ENCODE measurements around the gene PTPRF.

Gene PTPRF

GRCh38 chr1:43506233-43506632, 24.4 kb upstream of the PTPRF start:
- Histone ChIP-seq H3K4me1 (ENCODE audit: insufficient read depth, low read length) (no peaks in the 10 kb centered on the region), H2AFZ (ENCODE audit: low read depth, low read length) (no peak overlapping the region), H3K27me3 (ENCODE audit: insufficient read depth, low read length) (peaks cover 12% of the 10 kb centered on the region), H3K36me3 (ENCODE audit: insufficient read depth, low read length) (no peaks in the 10 kb centered on the region), H3K9me3 (ENCODE audit: low read length) (peaks cover under 1% of the 10 kb centered on the region), H3K4me3 (ENCODE audit: low read length) (no peak overlapping the region)

GRCh38 chr1:43507296-43508295, 23.1 kb upstream of the PTPRF start:
- H2AFZ ChIP-seq (ENCODE audit: low read depth, low read length) = no peak overlapping the region
- no peaks in the 10 kb centered on the region for H3K4me1 ChIP-seq (ENCODE audit: insufficient read depth, low read length)
- no peaks in the 10 kb centered on the region for H3K36me3 ChIP-seq (ENCODE audit: insufficient read depth, low read length)
- no peak overlapping the region for H3K4me3 ChIP-seq (ENCODE audit: low read length)
- peaks cover 12% of the 10 kb centered on the region for H3K27me3 ChIP-seq (ENCODE audit: insufficient read depth, low read length)
- H3K9me3 ChIP-seq (ENCODE audit: low read length) = peaks cover 4% of the 10 kb centered on the region

- Histone ChIP-seq H3K36me3 (ENCODE audit: insufficient read depth, low read length) (no peaks in the 10 kb centered on the region), H3K4me3 (ENCODE audit: low read length) (no peak overlapping the region), H3K9me3 (ENCODE audit: low read length) (peaks cover 4% of the 10 kb centered on the region), H2AFZ (ENCODE audit: low read depth, low read length) (no peak overlapping the region), H3K27me3 (ENCODE audit: insufficient read depth, low read length) (peaks cover 13% of the 10 kb centered on the region), H3K4me1 (ENCODE audit: insufficient read depth, low read length) (no peaks in the 10 kb centered on the region)
Measured at GRCh38 chr1:43509007-43509739, 21.5 kb upstream of the PTPRF start.

GRCh38 chr1:43509740-43510375, 20.8 kb upstream of the PTPRF start:
- H3K4me1 ChIP-seq (ENCODE audit: insufficient read depth, low read length) = no peaks in the 10 kb centered on the region
- peaks cover 4% of the 10 kb centered on the region for H3K9me3 ChIP-seq (ENCODE audit: low read length)
- H3K4me3 ChIP-seq (ENCODE audit: low read length) = no peak overlapping the region
- H3K36me3 ChIP-seq (ENCODE audit: insufficient read depth, low read length) = no peaks in the 10 kb centered on the region
- H3K27me3 ChIP-seq (ENCODE audit: insufficient read depth, low read length) = peaks cover 16% of the 10 kb centered on the region
- no peak overlapping the region for H2AFZ ChIP-seq (ENCODE audit: low read depth, low read length)

GRCh38 chr1:43510621-43511020, 20.1 kb upstream of the PTPRF start:
- no peak overlapping the region for H3K4me3 ChIP-seq (ENCODE audit: low read length)
- no peaks in the 10 kb centered on the region for H3K4me1 ChIP-seq (ENCODE audit: insufficient read depth, low read length)
- no peak overlapping the region for H2AFZ ChIP-seq (ENCODE audit: low read depth, low read length)
- peaks cover 12% of the 10 kb centered on the region for H3K27me3 ChIP-seq (ENCODE audit: insufficient read depth, low read length)
- H3K9me3 ChIP-seq (ENCODE audit: low read length) = peaks cover 4% of the 10 kb centered on the region
- no peaks in the 10 kb centered on the region for H3K36me3 ChIP-seq (ENCODE audit: insufficient read depth, low read length)

- Histone ChIP-seq H3K36me3 (ENCODE audit: insufficient read depth, low read length) (no peaks in the 10 kb centered on the region), H3K27me3 (ENCODE audit: insufficient read depth, low read length) (peaks cover 9% of the 10 kb centered on the region), H3K9me3 (ENCODE audit: low read length) (peaks cover 4% of the 10 kb centered on the region), H3K4me3 (ENCODE audit: low read length) (no peak overlapping the region), H3K4me1 (ENCODE audit: insufficient read depth, low read length) (no peaks in the 10 kb centered on the region), H2AFZ (ENCODE audit: low read depth, low read length) (no peak overlapping the region)
Measured at GRCh38 chr1:43511394-43511793, 19.3 kb upstream of the PTPRF start.

- H3K4me3 ChIP-seq (ENCODE audit: low read length) = no peak overlapping the region
- no peaks in the 10 kb centered on the region for H3K36me3 ChIP-seq (ENCODE audit: insufficient read depth, low read length)
Measured at GRCh38 chr1:43512133-43512532, 18.6 kb upstream of the PTPRF start.

GRCh38 chr1:43512681-43513080, 18.0 kb upstream of the PTPRF start:
- Histone ChIP-seq H3K9me3 (ENCODE audit: low read length) (peaks cover 4% of the 10 kb centered on the region), H2AFZ (ENCODE audit: low read depth, low read length) (no peak overlapping the region), H3K36me3 (ENCODE audit: insufficient read depth, low read length) (no peaks in the 10 kb centered on the region), H3K4me3 (ENCODE audit: low read length) (no peak overlapping the region), H3K27me3 (ENCODE audit: insufficient read depth, low read length) (peaks cover 4% of the 10 kb centered on the region), H3K4me1 (ENCODE audit: insufficient read depth, low read length) (no peaks in the 10 kb centered on the region)

More at GRCh38 chr1:43512133-43512532, 18.6 kb upstream of the PTPRF start:
- no peaks in the 10 kb centered on the region for H3K4me1 ChIP-seq (ENCODE audit: insufficient read depth, low read length)
- H2AFZ ChIP-seq (ENCODE audit: low read depth, low read length) = no peak overlapping the region
- H3K27me3 ChIP-seq (ENCODE audit: insufficient read depth, low read length) = peaks cover 8% of the 10 kb centered on the region
- H3K9me3 ChIP-seq (ENCODE audit: low read length) = peaks cover 4% of the 10 kb centered on the region

GRCh38 chr1:43513471-43514173, 17.1 kb upstream of the PTPRF start:
- H3K4me3 ChIP-seq (ENCODE audit: low read length) = no peak overlapping the region
- H3K9me3 ChIP-seq (ENCODE audit: low read length) = peaks cover 4% of the 10 kb centered on the region
- H2AFZ ChIP-seq (ENCODE audit: low read depth, low read length) = no peak overlapping the region
- H3K4me1 ChIP-seq (ENCODE audit: insufficient read depth, low read length) = no peaks in the 10 kb centered on the region
- peaks cover 4% of the 10 kb centered on the region for H3K27me3 ChIP-seq (ENCODE audit: insufficient read depth, low read length)
- no peaks in the 10 kb centered on the region for H3K36me3 ChIP-seq (ENCODE audit: insufficient read depth, low read length)

- no peak overlapping the region for H2AFZ ChIP-seq (ENCODE audit: low read depth, low read length)
- H3K27me3 ChIP-seq (ENCODE audit: insufficient read depth, low read length) = peaks cover 7% of the 10 kb centered on the region
- no peaks in the 10 kb centered on the region for H3K4me1 ChIP-seq (ENCODE audit: insufficient read depth, low read length)
- no peak overlapping the region for H3K4me3 ChIP-seq (ENCODE audit: low read length)
- no peaks in the 10 kb centered on the region for H3K9me3 ChIP-seq (ENCODE audit: low read length)
- H3K36me3 ChIP-seq (ENCODE audit: insufficient read depth, low read length) = no peaks in the 10 kb centered on the region
Measured at GRCh38 chr1:43518935-43519686, 11.6 kb upstream of the PTPRF start.

GRCh38 chr1:43520100-43520778, 10.4 kb upstream of the PTPRF start:
- Histone ChIP-seq H3K36me3 (ENCODE audit: insufficient read depth, low read length) (no peaks in the 10 kb centered on the region), H2AFZ (ENCODE audit: low read depth, low read length) (no peak overlapping the region), H3K4me3 (ENCODE audit: low read length) (no peak overlapping the region), H3K4me1 (ENCODE audit: insufficient read depth, low read length) (no peaks in the 10 kb centered on the region), H3K27me3 (ENCODE audit: insufficient read depth, low read length) (peaks cover 4% of the 10 kb centered on the region), H3K9me3 (ENCODE audit: low read length) (no peaks in the 10 kb centered on the region)

Data from neuron (in vitro differentiated cells).